Memory B cell (primary cell): ENCODE data around the gene CFDP1.
A peak's percentile ranks its signal among the peaks of the same experiment; 100 is the strongest.

Experiments used
- ATAC-seq: fragments of 150-1000 bp; cut with Tn5 transposase; 2 replicates; pipeline ENCODE4 v1.10.0; 2021; ENCODE audit warnings: low read depth, mild to moderate bottlenecking, moderate library complexity
- DNase-seq, 2 donors: peaks; one replicate each; pipeline ENCODE4 v3.0.0; 2022; ENCODE audit warnings: low spot score in 2 of 2
- H3K27ac Mint-ChIP-seq: one replicate; pipeline ENCODE4 v1.8.0; 2022; ENCODE audit warnings: mild to moderate bottlenecking, moderate library complexity, mixed read lengths
- H3K27me3 Mint-ChIP-seq: one replicate; pipeline ENCODE4 v1.8.0; 2022; ENCODE audit warnings: mixed read lengths
- H3K36me3 Mint-ChIP-seq: one replicate; pipeline ENCODE4 v1.8.0; 2022; ENCODE audit warnings: mild to moderate bottlenecking, mixed read lengths
- H3K4me1 Mint-ChIP-seq: one replicate; pipeline ENCODE4 v1.8.0; 2022; ENCODE audit warnings: mixed read lengths
- H3K4me3 Mint-ChIP-seq: one replicate; pipeline ENCODE4 v1.8.0; 2022; ENCODE audit warnings: mild to moderate bottlenecking, moderate library complexity, mixed read lengths
- H3K9me3 Mint-ChIP-seq: one replicate; pipeline ENCODE4 v1.8.0; 2022; ENCODE audit warnings: mixed read lengths

Gene CFDP1

GRCh38 chr16:75343941-75344340 lies 89.4 kb downstream of the CFDP1 start:
- peaks cover 2% of the 10 kb centered on the region for H3K4me1 Mint-ChIP-seq
- ATAC-seq (no peak), DNase-seq (no peak)
- peaks cover 46% of the 10 kb centered on the region for H3K36me3 Mint-ChIP-seq
- H3K4me3 Mint-ChIP-seq, result no peak overlapping the region
- peaks cover 13% of the 10 kb centered on the region for H3K27me3 Mint-ChIP-seq
- H3K9me3 Mint-ChIP-seq, result no peaks in the 10 kb centered on the region
- no peak overlapping the region for H3K27ac Mint-ChIP-seq

GRCh38 chr16:75343286-75343685 lies 90.0 kb downstream of the CFDP1 start:
- Mint-ChIP-seq H3K27me3 (peaks cover 14% of the 10 kb centered on the region), H3K36me3 (peaks cover 48% of the 10 kb centered on the region), H3K9me3 (no peaks in the 10 kb centered on the region), H3K27ac (no peak overlapping the region), H3K4me1 (peaks cover 2% of the 10 kb centered on the region), H3K4me3 (no peak overlapping the region)
- no peak for DNase-seq
- ATAC-seq, result no peak

GRCh38 chr16:75342308-75342811 lies 90.9 kb downstream of the CFDP1 start:
- peaks cover 2% of the 10 kb centered on the region for H3K4me1 Mint-ChIP-seq
- DNase-seq (no peak), ATAC-seq (no peak)
- no peak overlapping the region for H3K4me3 Mint-ChIP-seq
- H3K36me3 Mint-ChIP-seq, result peaks cover 52% of the 10 kb centered on the region
- no peaks in the 10 kb centered on the region for H3K9me3 Mint-ChIP-seq
- H3K27me3 Mint-ChIP-seq, result peaks cover 19% of the 10 kb centered on the region
- no peak overlapping the region for H3K27ac Mint-ChIP-seq

- Mint-ChIP-seq H3K36me3 (peaks cover 53% of the 10 kb centered on the region), H3K27ac (no peak overlapping the region), H3K27me3 (peaks cover 22% of the 10 kb centered on the region), H3K4me3 (no peak overlapping the region), H3K4me1 (peaks cover 2% of the 10 kb centered on the region), H3K9me3 (no peaks in the 10 kb centered on the region)
- no peak for ATAC-seq
- no peak for DNase-seq
These were observed 91.6 kb downstream of the CFDP1 start for GRCh38 chr16:75341564-75342307.

GRCh38 chr16:75340741-75341491 lies 92.4 kb downstream of the CFDP1 start:
- peaks cover 48% of the 10 kb centered on the region for H3K36me3 Mint-ChIP-seq
- no peak overlapping the region for H3K4me3 Mint-ChIP-seq
- H3K27me3 Mint-ChIP-seq, result peaks cover 23% of the 10 kb centered on the region
- peaks cover under 1% of the 10 kb centered on the region for H3K4me1 Mint-ChIP-seq
- H3K9me3 Mint-ChIP-seq, result no peaks in the 10 kb centered on the region
- no peak overlapping the region for H3K27ac Mint-ChIP-seq
- no peak for ATAC-seq
- DNase-seq, result no peak

- no peak overlapping the region for H3K27ac Mint-ChIP-seq
- H3K9me3 Mint-ChIP-seq, result no peaks in the 10 kb centered on the region
- H3K4me3 Mint-ChIP-seq, result no peak overlapping the region
- no peak for ATAC-seq
- peaks cover 14% of the 10 kb centered on the region for H3K4me1 Mint-ChIP-seq
- DNase-seq, result no peak
- peaks cover 32% of the 10 kb centered on the region for H3K36me3 Mint-ChIP-seq
- peaks cover 14% of the 10 kb centered on the region for H3K27me3 Mint-ChIP-seq
These were observed 95.9 kb downstream of the CFDP1 start for GRCh38 chr16:75337430-75337829.

- peaks cover 14% of the 10 kb centered on the region for H3K4me1 Mint-ChIP-seq
- no peaks in the 10 kb centered on the region for H3K9me3 Mint-ChIP-seq
- H3K36me3 Mint-ChIP-seq, result peaks cover 29% of the 10 kb centered on the region
- DNase-seq (no peak), ATAC-seq (no peak)
- H3K4me3 Mint-ChIP-seq, result no peak overlapping the region
- H3K27ac Mint-ChIP-seq, result no peak overlapping the region
- H3K27me3 Mint-ChIP-seq, result peaks cover 14% of the 10 kb centered on the region
These were observed 96.8 kb downstream of the CFDP1 start for GRCh38 chr16:75336521-75336920.

GRCh38 chr16:75333721-75334163 lies 99.6 kb downstream of the CFDP1 start:
- no peak overlapping the region for H3K27ac Mint-ChIP-seq
- H3K4me1 Mint-ChIP-seq, result peaks cover 14% of the 10 kb centered on the region
- ATAC-seq (peak; percentile 67), DNase-seq (no peak)
- H3K9me3 Mint-ChIP-seq, result no peaks in the 10 kb centered on the region
- H3K27me3 Mint-ChIP-seq, result peaks cover 10% of the 10 kb centered on the region
- H3K4me3 Mint-ChIP-seq, result no peak overlapping the region
- H3K36me3 Mint-ChIP-seq, result peaks cover 12% of the 10 kb centered on the region

- Mint-ChIP-seq H3K9me3 (no peaks in the 10 kb centered on the region), H3K4me3 (no peak overlapping the region), H3K27me3 (peaks cover 16% of the 10 kb centered on the region), H3K4me1 (peaks cover 25% of the 10 kb centered on the region), H3K27ac (no peak overlapping the region), H3K36me3 (peaks cover 26% of the 10 kb centered on the region)
- ATAC-seq (no peak), DNase-seq (no peak)
These were observed 103.4 kb downstream of the CFDP1 start for GRCh38 chr16:75329943-75330342.

GRCh38 chr16:75326333-75326732 lies 107.0 kb downstream of the CFDP1 start:
- Mint-ChIP-seq H3K4me3 (no peak overlapping the region), H3K4me1 (peaks cover 16% of the 10 kb centered on the region), H3K27me3 (peaks cover 21% of the 10 kb centered on the region), H3K36me3 (peaks cover 32% of the 10 kb centered on the region), H3K9me3 (no peaks in the 10 kb centered on the region), H3K27ac (no peak overlapping the region)
- ATAC-seq, result no peak
- no peak for DNase-seq

GRCh38 chr16:75323933-75324332 lies 109.4 kb downstream of the CFDP1 start:
- DNase-seq (no peak), ATAC-seq (no peak)
- Mint-ChIP-seq H3K36me3 (peaks cover 31% of the 10 kb centered on the region), H3K9me3 (no peaks in the 10 kb centered on the region), H3K4me1 (peaks cover 28% of the 10 kb centered on the region), H3K27ac (no peak overlapping the region), H3K4me3 (no peak overlapping the region), H3K27me3 (peaks cover 28% of the 10 kb centered on the region)

- Mint-ChIP-seq H3K27ac (no peak overlapping the region), H3K4me3 (no peak overlapping the region), H3K4me1 (peaks cover 28% of the 10 kb centered on the region), H3K36me3 (peaks cover 31% of the 10 kb centered on the region), H3K9me3 (no peaks in the 10 kb centered on the region), H3K27me3 (peaks cover 28% of the 10 kb centered on the region)
- DNase-seq, result no peak
- ATAC-seq, result no peak
These were observed 110.1 kb downstream of the CFDP1 start for GRCh38 chr16:75323198-75323597.

GRCh38 chr16:75322740-75323139 lies 110.6 kb downstream of the CFDP1 start:
- peaks cover 26% of the 10 kb centered on the region for H3K27me3 Mint-ChIP-seq
- no peak overlapping the region for H3K4me3 Mint-ChIP-seq
- H3K4me1 Mint-ChIP-seq, result peaks cover 28% of the 10 kb centered on the region
- ATAC-seq, result no peak
- H3K27ac Mint-ChIP-seq, result no peak overlapping the region
- DNase-seq, result no peak
- H3K36me3 Mint-ChIP-seq, result peaks cover 29% of the 10 kb centered on the region
- no peaks in the 10 kb centered on the region for H3K9me3 Mint-ChIP-seq

- ATAC-seq (no peak), DNase-seq (no peak)
- Mint-ChIP-seq H3K9me3 (no peaks in the 10 kb centered on the region), H3K36me3 (peaks cover 21% of the 10 kb centered on the region), H3K4me3 (no peak overlapping the region), H3K27me3 (peaks cover 15% of the 10 kb centered on the region), H3K27ac (no peak overlapping the region), H3K4me1 (peaks cover 18% of the 10 kb centered on the region)
These were observed 112.9 kb downstream of the CFDP1 start for GRCh38 chr16:75320435-75320834.
